ENCODE data around the gene FGF5. TPM values are rescaled to one million over a fixed set of nuclear protein-coding genes. Genes with fewer than 3 reads are reported as not detected.

FGF5 gene
- total and polyA plus RNA-seq, 10 of the 15 experiments (the other 5 are each of a cell fraction or from before 2014, with no cell fraction given), result 0.87 to 7.4 (median 1.6) TPM

DNA sequence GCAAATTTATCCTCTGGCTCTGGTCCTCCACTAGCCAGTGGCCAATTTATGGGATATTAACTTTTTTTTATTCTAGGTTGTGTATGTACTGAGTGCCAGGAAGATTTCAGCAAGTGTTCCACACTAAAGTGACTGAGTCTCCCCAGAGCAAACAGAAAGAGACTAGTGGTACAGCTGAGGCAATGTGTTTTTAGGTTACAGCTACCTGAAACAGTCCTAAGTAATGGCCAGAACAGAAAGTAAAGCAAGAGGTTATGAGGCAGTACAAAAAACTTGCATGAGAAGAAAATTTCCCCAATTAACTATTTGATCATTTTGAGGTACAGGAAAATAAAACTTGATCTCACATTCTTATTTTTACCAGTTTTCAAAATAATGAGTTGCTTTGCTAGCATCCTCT is 38.0 kb upstream of the FGF5 start:
- no peak for DNase-seq (ENCODE audit: low read depth, low spot score)
- no peak overlapping the region; the same call in 1 of the 2 replicates for H3K4me2 ChIP-seq (ENCODE audit: control insufficient read depth, insufficient read depth)
- ChIA-PET CTCF (interaction anchor here (0.8 to 2.6 kb wide), 8 partner anchors 8 to 823 kb away, joined by 3 to 15 read pairs (median 4); partner anchors contain the start of gene CFAP299), SMC1A (ENCODE audit: uncharacterized antibody, unreplicated experiment) (interaction anchor here (0.7 to 6.1 kb wide), 11 partner anchors 8 to 1086 kb away, joined by 3 to 51 read pairs (median 5); partner anchors contain the start of gene FGF5), RAD21 (ENCODE audit: unreplicated experiment) (interaction anchor here (0.9 to 5.4 kb wide), 7 partner anchors 8 to 811 kb away, joined by 3 to 28 read pairs (median 3); partner anchors contain the start of gene CFAP299), POLR2A (interaction anchor here (0.6 to 0.8 kb wide), 3 partner anchors 12 to 1571 kb away, joined by 3 to 6 read pairs (median 3); no protein-coding TSS in a partner anchor)
- intact Hi-C loops (cut with micrococcal nuclease; ENCODE audit: unreplicated experiment), result loop anchor here (2.0 to 5.0 kb wide), 3 partner anchors 24 to 824 kb away; partner anchors contain the start of gene FGF5
- H3K4me1 ChIP-seq (ENCODE audit: control insufficient read depth, insufficient read depth, low read length), result peaks cover 23% of the 10 kb centered on the region
- H4K20me1 ChIP-seq (ENCODE audit: control insufficient read depth, insufficient read depth), result no peaks in the 10 kb centered on the region
- H3K27ac ChIP-seq (ENCODE audit: control insufficient read depth, insufficient read depth), result peak overlapping the region; percentile 49; the same call in 1 of the 2 replicates
- no peak overlapping the region for H3K4me3 ChIP-seq
- no peak overlapping the region for H3K9ac ChIP-seq (ENCODE audit: control insufficient read depth, insufficient read depth, low read length)
- H3K9me3 ChIP-seq (replicated peaks; ENCODE audit: control insufficient read depth, insufficient read depth, low read length), result no peaks in the 10 kb centered on the region; the same call in 2 of the 3 replicates
- TF ChIP-seq ZNF592 (IDR thresholded peaks at IDR 0.05), result no peak
- no peak for TF ChIP-seq TCF3 (IDR thresholded peaks at IDR 0.05; ENCODE audit: borderline replicate concordance, insufficient read depth, low read depth, low read length)
- no peak for TF ChIP-seq ESRRA (IDR thresholded peaks at IDR 0.05; ENCODE audit: low read length)
- no peak for TF ChIP-seq PKNOX1 (IDR thresholded peaks at IDR 0.05)
- TF ChIP-seq ZNF24 (IDR thresholded peaks at IDR 0.05), result no peak
- no peak for TF ChIP-seq BHLHE40 (IDR thresholded peaks at IDR 0.05; ENCODE audit: borderline replicate concordance in 1 of 2, low read depth in 2 of 2, low read length in 1 of 2)
- no peak for TF ChIP-seq RAD51 (IDR thresholded peaks at IDR 0.05)
- no peak for TF ChIP-seq TCF7 (IDR thresholded peaks at IDR 0.05; ENCODE audit: borderline replicate concordance)
- TF ChIP-seq, protein P1, sequence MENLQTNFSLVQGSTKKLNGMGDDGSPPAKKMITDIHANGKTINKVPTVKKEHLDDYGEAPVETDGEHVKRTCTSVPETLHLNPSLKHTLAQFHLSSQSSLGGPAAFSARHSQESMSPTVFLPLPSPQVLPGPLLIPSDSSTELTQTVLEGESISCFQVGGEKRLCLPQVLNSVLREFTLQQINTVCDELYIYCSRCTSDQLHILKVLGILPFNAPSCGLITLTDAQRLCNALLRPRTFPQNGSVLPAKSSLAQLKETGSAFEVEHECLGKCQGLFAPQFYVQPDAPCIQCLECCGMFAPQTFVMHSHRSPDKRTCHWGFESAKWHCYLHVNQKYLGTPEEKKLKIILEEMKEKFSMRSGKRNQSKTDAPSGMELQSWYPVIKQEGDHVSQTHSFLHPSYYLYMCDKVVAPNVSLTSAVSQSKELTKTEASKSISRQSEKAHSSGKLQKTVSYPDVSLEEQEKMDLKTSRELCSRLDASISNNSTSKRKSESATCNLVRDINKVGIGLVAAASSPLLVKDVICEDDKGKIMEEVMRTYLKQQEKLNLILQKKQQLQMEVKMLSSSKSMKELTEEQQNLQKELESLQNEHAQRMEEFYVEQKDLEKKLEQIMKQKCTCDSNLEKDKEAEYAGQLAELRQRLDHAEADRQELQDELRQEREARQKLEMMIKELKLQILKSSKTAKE (IDR thresholded peaks at IDR 0.05; ENCODE audit: low read depth, poor library complexity, severe bottlenecking), result no peak
- no peak for TF ChIP-seq MXI1 (IDR thresholded peaks at IDR 0.05; ENCODE audit: low read depth, low read length)
- TF ChIP-seq POLR2AphosphoS5 (IDR thresholded peaks at IDR 0.05; ENCODE audit: low read length), result no peak
- TF ChIP-seq TAF1 (IDR thresholded peaks at IDR 0.05; ENCODE audit: borderline replicate concordance, low read depth, low read length), result no peak
- TF ChIP-seq ZNF274 (IDR thresholded peaks at IDR 0.05; ENCODE audit: insufficient read depth, insufficient read length), result no peak
- no peak for TF ChIP-seq MYB (IDR thresholded peaks at IDR 0.05; ENCODE audit: borderline replicate concordance, low read depth, low read length)
- TF ChIP-seq SREBF2 (IDR thresholded peaks at IDR 0.05; ENCODE audit: low read length), result no peak
- TF ChIP-seq ZZZ3 (IDR thresholded peaks at IDR 0.05; ENCODE audit: control insufficient read depth, insufficient read length, low read depth), result no peak
- no peak for TF ChIP-seq FOS (IDR thresholded peaks at IDR 0.05; ENCODE audit: borderline replicate concordance, extremely low read depth, insufficient read length)
- no peak for TF ChIP-seq IRF4 (IDR thresholded peaks at IDR 0.05; ENCODE audit: low read depth, low read length)
- FAIRE-seq, result no peak
- in situ Hi-C loops (cut with MboI), result no loop called here
- no TSS peak for BruUV-seq (replicated peaks)
- H2AFZ ChIP-seq (ENCODE audit: control insufficient read depth, low read depth, low read length), result no peak overlapping the region
- H3K79me2 ChIP-seq (ENCODE audit: control insufficient read depth, insufficient read depth, low read length), result no peaks in the 10 kb centered on the region
- no peaks in the 10 kb centered on the region for H3K36me3 ChIP-seq (ENCODE audit: control insufficient read depth in 2 of 2, insufficient read depth in 2 of 2, low read length in 1 of 2)
- peak; percentile 78 for ATAC-seq
- no peaks in the 10 kb centered on the region for H3K27me3 ChIP-seq (replicated peaks in 1 of 2; ENCODE audit: control insufficient read depth in 2 of 2, insufficient read depth in 2 of 2, low read length in 1 of 2)
